Esophagus squamous epithelium (tissue), 5 donors: Measurements from ENCODE around the gene STX8. TPM values are rescaled to one million over a fixed set of nuclear protein-coding genes. Genes with fewer than 3 reads are reported as not detected.

Experiments used
- DNase-seq: peaks from one replicate; lab custom pipeline; 2025; lab: John Stamatoyannopoulos, UW
- H3K27ac ChIP-seq, 4 donors: fragments of 200-600 bp; sonication (generic); one replicate each; pipeline ENCODE4 v1.5.1; 2016 to 2019; ENCODE audit warnings: mild to moderate bottlenecking in 1 of 4
- H3K27me3 ChIP-seq, 4 donors: fragments of 200-600 bp; sonication (generic); 1 replicate in 3 of 4; 2 replicates in 1 of 4; pipeline versions ENCODE4 v1.5.1 to v1.6.0; 2017 to 2021; ENCODE audit warnings: antibody characterized with exemption in 1 of 4
- H3K36me3 ChIP-seq, 3 donors: fragments of 200-600 bp; sonication (generic); one replicate each; pipeline ENCODE4 v1.5.1; 2016 to 2019
- H3K4me1 ChIP-seq, 3 donors: fragments of 200-600 bp; sonication (generic); one replicate each; pipeline ENCODE4 v1.5.1; 2017 to 2019
- H3K4me3 ChIP-seq, 4 donors: fragments of 200-600 bp; sonication (generic); 1 replicate in 3 of 4; 2 replicates in 1 of 4; pipeline ENCODE4 v1.5.1; 2016 to 2019; ENCODE audit warnings: mild to moderate bottlenecking in 2 of 4, moderate library complexity in 1 of 4
- H3K9me3 ChIP-seq, 3 donors: fragments of 200-600 bp; sonication (generic); one replicate each; pipeline ENCODE4 v1.5.1; 2016 to 2019
- POLR2A ChIP-seq, 4 donors: fragments of 450-650 bp; IDR thresholded peaks; one replicate each; pipeline ENCODE4 v1.6.1; 2017; ENCODE audit warnings: antibody characterized with exemption in 4 of 4, mild to moderate bottlenecking in 4 of 4, moderate library complexity in 3 of 4
- WGBS, 2 donors: methylation state at CpG; one replicate each; pipeline ENCODE4 v1.1.5; 2018; 5-methylcytosine and 5-hydroxymethylcytosine counted together
- intact Hi-C: fragments of 100-400 bp; cut with DNase I; formaldehyde crosslinking; loops from one replicate; pipeline ENCODE4 v1.15.0; 2022
- total RNA-seq, 4 donors: library from RNA; depleted of rRNA; stranded (reverse); fragments of >200 nt; gene quantifications; one replicate each; pipeline ENCODE4 v1.1.0, GENCODE V29; 2016
- TF ChIP-seq, protein P1 (sequence below), 6 experiments: fragments of 450-650 bp in 4 of 6; fragments of 200-600 bp in 2 of 6; sonication (generic) in 2 of 6; IDR thresholded peaks; one replicate each; pipeline ENCODE4 v1.5.1; 2016 to 2019; ENCODE audit warnings: antibody characterized with exemption in 6 of 6, mild to moderate bottlenecking in 4 of 6, moderate library complexity in 4 of 6
- donor health status: DM: yes; HTN: yes; CAD: no.

Gene STX8
- total RNA-seq, 4 donors from 2014 or later = 31.8 to 66.4 (median 46.5) TPM

DNA sequence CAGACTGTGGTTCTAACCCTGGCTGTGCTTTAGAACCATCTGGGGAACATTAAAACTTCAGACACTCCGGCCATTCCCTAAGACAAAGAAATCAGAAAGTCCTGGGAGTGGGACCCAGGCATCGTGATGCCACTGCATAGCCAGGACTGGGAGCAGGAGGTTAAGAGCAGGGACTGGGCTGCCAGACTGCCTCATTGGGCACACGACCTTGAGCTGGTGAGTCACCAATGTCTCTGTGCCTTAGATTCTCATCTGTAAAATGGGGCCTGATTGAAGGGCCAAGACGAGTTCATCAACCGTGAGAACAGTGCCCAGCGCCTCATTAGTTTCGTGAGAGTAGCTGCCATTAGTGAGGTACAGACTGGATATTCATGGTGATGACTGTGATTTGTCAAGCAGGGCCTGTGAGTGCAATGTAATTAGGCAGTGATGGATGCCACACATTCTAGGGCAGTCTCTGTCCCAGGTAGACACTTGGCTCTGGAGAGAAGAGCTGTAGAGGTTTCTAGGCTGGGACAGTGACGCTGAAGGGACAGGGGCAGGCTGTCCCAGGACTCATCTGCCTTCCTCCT, 357.5 kb downstream of the STX8 start:
- Histone ChIP-seq H3K4me3 (no peak overlapping the region), H3K27me3 (no peaks in the 10 kb centered on the region), H3K36me3 (peaks cover 0 to 44% (median 5%) of the 10 kb centered on the region in 3 donors), H3K4me1 (peaks cover 8 to 29% (median 13%) of the 10 kb centered on the region in 3 donors), H3K27ac (peak overlapping the region; percentile 76 to 90 (median 86)), H3K9me3 (peaks cover 0 to 15% (median 5%) of the 10 kb centered on the region in 3 donors)
- intact Hi-C loops = no loop called here
- TF ChIP-seq, protein P1, sequence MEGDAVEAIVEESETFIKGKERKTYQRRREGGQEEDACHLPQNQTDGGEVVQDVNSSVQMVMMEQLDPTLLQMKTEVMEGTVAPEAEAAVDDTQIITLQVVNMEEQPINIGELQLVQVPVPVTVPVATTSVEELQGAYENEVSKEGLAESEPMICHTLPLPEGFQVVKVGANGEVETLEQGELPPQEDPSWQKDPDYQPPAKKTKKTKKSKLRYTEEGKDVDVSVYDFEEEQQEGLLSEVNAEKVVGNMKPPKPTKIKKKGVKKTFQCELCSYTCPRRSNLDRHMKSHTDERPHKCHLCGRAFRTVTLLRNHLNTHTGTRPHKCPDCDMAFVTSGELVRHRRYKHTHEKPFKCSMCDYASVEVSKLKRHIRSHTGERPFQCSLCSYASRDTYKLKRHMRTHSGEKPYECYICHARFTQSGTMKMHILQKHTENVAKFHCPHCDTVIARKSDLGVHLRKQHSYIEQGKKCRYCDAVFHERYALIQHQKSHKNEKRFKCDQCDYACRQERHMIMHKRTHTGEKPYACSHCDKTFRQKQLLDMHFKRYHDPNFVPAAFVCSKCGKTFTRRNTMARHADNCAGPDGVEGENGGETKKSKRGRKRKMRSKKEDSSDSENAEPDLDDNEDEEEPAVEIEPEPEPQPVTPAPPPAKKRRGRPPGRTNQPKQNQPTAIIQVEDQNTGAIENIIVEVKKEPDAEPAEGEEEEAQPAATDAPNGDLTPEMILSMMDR (IDR thresholded peaks at IDR 0.05) = no peak
- no peak for TF ChIP-seq POLR2A (IDR thresholded peaks at IDR 0.05)
- WGBS, 2 donors = 77 to 85% methylated on average over 5 to 8 of the region's 8 CpGs
- DNase-seq = no peak

DNA sequence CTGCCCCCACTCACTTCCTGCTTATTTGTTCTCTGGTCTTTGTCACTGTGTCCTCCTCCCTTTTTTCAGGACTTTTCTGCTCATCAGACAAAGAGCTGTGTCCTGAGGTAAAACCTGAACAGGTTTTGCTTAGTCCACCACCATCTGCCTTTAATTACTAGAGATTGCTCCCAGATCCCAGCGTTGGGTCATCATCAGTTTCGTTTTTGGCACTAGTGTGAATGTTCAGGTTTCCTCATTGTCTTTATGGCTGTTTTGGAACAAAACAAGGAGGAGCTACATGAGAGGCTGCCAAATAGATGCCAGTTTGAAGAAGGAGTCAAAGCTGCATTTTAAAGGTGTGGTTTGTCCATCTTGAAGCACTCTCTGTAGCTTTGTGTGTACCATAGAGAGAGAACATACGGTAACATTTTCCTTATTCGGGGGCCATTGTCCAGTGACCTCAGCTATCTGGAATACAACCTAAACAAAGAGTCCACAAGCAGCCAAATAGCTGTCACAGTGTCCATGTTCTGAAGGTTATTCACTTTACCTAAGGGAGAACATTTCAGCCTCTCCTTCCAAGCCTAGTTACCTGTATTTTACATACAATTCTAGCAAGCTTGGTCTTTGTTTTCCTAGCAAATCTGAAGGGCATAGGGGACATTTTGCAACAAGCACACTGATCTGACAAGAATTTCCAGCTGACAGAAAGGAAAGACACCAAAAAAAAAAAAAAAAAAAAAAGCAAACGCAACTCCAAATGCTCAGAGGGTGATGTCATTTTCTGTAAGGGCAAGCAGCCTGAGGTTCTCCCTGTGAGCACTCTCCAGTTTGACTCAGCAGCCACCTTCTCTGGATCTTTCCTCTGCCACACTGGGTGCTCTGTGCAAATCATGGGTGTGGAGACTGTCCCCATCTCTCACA, 358.2 kb downstream of the STX8 start:
- WGBS, 2 donors = 22% methylated on average over 4 to 5 of the region's 5 CpGs
- intact Hi-C loops = no loop called here
- Histone ChIP-seq H3K27ac (peak overlapping the region; percentile 76 to 90 (median 86)), H3K4me3 (no peak overlapping the region), H3K9me3 (peaks cover 0 to 15% (median 5%) of the 10 kb centered on the region in 3 donors), H3K4me1 (peaks cover 8 to 29% (median 13%) of the 10 kb centered on the region in 3 donors), H3K36me3 (peaks cover 0 to 37% (median 5%) of the 10 kb centered on the region in 3 donors), H3K27me3 (no peaks in the 10 kb centered on the region)
- no peak for DNase-seq
- no peak for TF ChIP-seq POLR2A (IDR thresholded peaks at IDR 0.05)
- TF ChIP-seq, protein P1 (IDR thresholded peaks at IDR 0.05) = no peak

DNA sequence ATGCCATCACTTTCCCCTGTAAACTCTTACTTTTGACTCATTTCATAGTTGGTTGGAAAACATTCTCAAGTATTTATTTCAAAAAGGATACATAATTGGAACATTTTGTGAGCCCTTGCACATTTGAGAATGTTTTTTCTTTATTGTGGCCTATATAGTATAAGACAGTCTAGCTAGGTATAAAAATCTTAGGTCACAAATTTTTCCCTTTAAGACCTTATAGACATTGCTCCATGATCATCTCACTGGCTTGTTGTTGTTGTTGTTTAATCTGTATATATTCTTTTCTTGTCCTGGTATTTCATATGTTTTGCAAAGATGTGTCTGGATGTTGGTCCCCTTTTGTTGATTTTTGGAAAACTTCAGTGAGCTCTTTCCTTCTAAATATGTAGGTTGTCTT, 360.2 kb downstream of the STX8 start:
- TF ChIP-seq POLR2A (IDR thresholded peaks at IDR 0.05) = no peak
- TF ChIP-seq, protein P1 (IDR thresholded peaks at IDR 0.05) = no peak
- no peak overlapping the region for H3K4me3 ChIP-seq
- H3K27ac ChIP-seq = no peak overlapping the region
- H3K4me1 ChIP-seq = peaks cover 8 to 29% (median 13%) of the 10 kb centered on the region in 3 donors
- no peak for DNase-seq
- H3K27me3 ChIP-seq = no peaks in the 10 kb centered on the region
- intact Hi-C loops = no loop called here
- H3K9me3 ChIP-seq = peaks cover 0 to 15% (median 5%) of the 10 kb centered on the region in 3 donors
- peaks cover 0 to 17% (median 0%) of the 10 kb centered on the region in 3 donors for H3K36me3 ChIP-seq

DNA sequence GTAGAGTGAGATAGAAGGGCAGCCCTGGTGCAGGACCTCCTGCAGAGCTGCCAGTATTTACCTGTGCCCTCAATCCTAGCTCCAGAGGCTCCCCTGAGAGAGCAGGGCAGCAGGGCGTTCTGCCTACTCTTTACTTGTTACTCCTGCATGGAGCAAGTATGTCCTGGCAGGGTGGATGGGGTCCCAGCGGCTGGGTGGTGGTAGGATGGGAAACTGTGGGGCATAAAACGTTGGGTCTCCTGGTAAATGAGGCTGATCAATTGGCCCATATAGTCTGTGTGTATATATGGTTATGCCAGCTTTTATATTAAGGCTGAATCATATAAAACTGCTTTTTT, 362.3 kb downstream of the STX8 start:
- TF ChIP-seq, protein P1 (IDR thresholded peaks at IDR 0.05) = no peak
- H3K9me3 ChIP-seq = peaks cover 0 to 15% (median 5%) of the 10 kb centered on the region in 3 donors
- WGBS, 2 donors = 76 to 89% methylated on average over 2 to 3 of the region's 3 CpGs
- peak overlapping the region in 2 of 4 donors; percentile 21 to 33 for H3K27ac ChIP-seq
- H3K4me1 ChIP-seq = peaks cover 6 to 24% (median 13%) of the 10 kb centered on the region in 3 donors
- intact Hi-C loops = no loop called here
- H3K27me3 ChIP-seq = no peaks in the 10 kb centered on the region
- H3K4me3 ChIP-seq = no peak overlapping the region
- DNase-seq = no peak
- H3K36me3 ChIP-seq = peaks cover 0 to 16% (median 0%) of the 10 kb centered on the region in 3 donors
